Heart left ventricle (tissue), 13 donors: ENCODE data around the gene SLC7A5.

ENCODE experiments used
- POLR2A ChIP-seq, 2 donors: fragments of 450-650 bp; IDR thresholded peaks; one replicate each; pipeline ENCODE4 v1.6.1; 2017; ENCODE audit warnings: antibody characterized with exemption in 2 of 2, mild to moderate bottlenecking in 2 of 2, moderate library complexity in 2 of 2
- TF ChIP-seq, protein P1 (sequence below), 12 donors: fragments of 200-600 bp; sonication (generic) in 4 of 12; IDR thresholded peaks; one replicate each; pipeline versions ENCODE4 v1.5.0 to v1.8.0; 2018 to 2022; ENCODE audit warnings: antibody characterized with exemption in 12 of 12, mild to moderate bottlenecking in 5 of 12
- donor health status: ischemic (EF 13 %, LVEDD 7.1; RV severe dilation, severe dysfunction).
- donor health status: DM: no; HTN: yes; CAD: no.
- donor health status: DM: no; HTN: no; CAD: no.
- donor health status: ischemic (EF 25% LVEDD 6.9; RV normal size, moderate dysfunction).
- donor health status: ischemic (EF 25% LVEDD 5.7; RV mildly dilated, moderate dysfunction).
- donor health status: ischemic (EF 35%, LVEDD 5.7; RV mildly dilated, moderate dysfunction).
- donor health status: nonischemic (EF 11% LVEDD 7.7; RV severe dilation, severe dysfunction).
- donor health status: DM: yes; HTN: yes; CAD: no.
- donor health status: PGD.
- donor health status: ischemic (EF 29% LVEDD 5.4; RV normal size, mild dysfunction).
- donor health status: nonischemic (EF 23%, LVEDD 6.1; RV moderate dilation, normal function).

DNA sequence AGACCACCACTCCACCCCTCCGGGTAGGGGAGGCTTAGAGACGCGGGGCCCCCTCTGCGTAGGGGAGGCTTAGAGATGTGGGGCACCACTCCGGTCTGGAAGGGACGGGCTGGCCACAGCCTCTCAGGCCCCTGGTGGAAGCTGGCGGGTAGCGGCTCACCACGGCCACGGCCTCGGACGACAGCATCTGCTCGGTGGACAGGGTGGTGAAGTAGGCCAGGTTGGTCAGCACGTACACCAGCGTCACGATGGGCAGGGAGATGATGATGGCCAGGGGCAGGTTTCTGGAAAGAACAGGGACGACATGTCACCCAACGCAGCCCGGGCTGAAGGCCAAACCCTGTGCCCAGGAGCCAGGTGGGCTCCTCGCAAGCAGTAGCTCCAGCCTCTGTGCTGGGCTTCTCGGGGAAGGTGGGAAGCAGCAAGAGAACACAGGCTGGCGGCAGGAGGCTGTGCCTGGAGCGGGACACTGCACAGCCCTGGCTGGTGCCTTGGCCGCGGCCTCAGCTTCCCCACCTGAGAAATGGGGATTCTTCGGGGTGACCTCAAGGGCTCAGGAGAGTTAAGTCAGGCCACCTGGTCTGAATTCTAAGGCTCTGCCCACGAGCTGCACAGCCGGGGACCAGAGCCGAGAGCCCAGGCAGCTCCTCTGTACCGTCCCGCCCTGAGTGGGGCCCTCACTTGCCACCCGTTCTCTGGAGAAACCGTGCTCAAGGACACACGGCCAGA lies 29.6 kb downstream of the SLC7A5 start:
- TF ChIP-seq, protein P1, sequence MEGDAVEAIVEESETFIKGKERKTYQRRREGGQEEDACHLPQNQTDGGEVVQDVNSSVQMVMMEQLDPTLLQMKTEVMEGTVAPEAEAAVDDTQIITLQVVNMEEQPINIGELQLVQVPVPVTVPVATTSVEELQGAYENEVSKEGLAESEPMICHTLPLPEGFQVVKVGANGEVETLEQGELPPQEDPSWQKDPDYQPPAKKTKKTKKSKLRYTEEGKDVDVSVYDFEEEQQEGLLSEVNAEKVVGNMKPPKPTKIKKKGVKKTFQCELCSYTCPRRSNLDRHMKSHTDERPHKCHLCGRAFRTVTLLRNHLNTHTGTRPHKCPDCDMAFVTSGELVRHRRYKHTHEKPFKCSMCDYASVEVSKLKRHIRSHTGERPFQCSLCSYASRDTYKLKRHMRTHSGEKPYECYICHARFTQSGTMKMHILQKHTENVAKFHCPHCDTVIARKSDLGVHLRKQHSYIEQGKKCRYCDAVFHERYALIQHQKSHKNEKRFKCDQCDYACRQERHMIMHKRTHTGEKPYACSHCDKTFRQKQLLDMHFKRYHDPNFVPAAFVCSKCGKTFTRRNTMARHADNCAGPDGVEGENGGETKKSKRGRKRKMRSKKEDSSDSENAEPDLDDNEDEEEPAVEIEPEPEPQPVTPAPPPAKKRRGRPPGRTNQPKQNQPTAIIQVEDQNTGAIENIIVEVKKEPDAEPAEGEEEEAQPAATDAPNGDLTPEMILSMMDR (IDR thresholded peaks at IDR 0.05) = no peak
- TF ChIP-seq POLR2A (IDR thresholded peaks at IDR 0.05) = no peak
